CD4-positive, CD25-positive, alpha-beta regulatory T cell (primary cell): ENCODE measurements around the gene ACER3. TPM values are rescaled to one million over a fixed set of nuclear protein-coding genes. Genes with fewer than 3 reads are reported as not detected.

Experiments used
- ATAC-seq, 2 donors: fragments of 150-1000 bp; cut with Tn5 transposase; one replicate each; pipeline ENCODE4 v1.10.0; 2021; ENCODE audit warnings: low read depth in 2 of 2, moderate number of reproducible peaks in 2 of 2, moderate library complexity in 1 of 2
- DNase-seq, 3 donors: peaks; one replicate each; pipeline versions ENCODE4 v3.0.0 to v3.0.0-alpha.2; 2012 to 2022; ENCODE audit warnings: mixed read lengths in 1 of 3
- H3K27ac ChIP-seq: one replicate; pipeline ENCODE4 v1.7.0; 2013; ENCODE audit warnings: mild to moderate bottlenecking, low read length; ENCODE audit not compliant: insufficient read depth, poor library complexity, severe bottlenecking
- H3K27me3 ChIP-seq: one replicate; pipeline ENCODE4 v1.7.0; 2013; ENCODE audit warnings: low read length; ENCODE audit not compliant: control insufficient read depth, insufficient read depth
- H3K36me3 ChIP-seq: one replicate; pipeline ENCODE4 v1.7.0; 2013; ENCODE audit warnings: mild to moderate bottlenecking, low read length, moderate library complexity; ENCODE audit not compliant: control insufficient read depth, insufficient read depth
- H3K4me1 ChIP-seq: 2 replicates; pipeline ENCODE4 v1.7.0; 2013; ENCODE audit warnings: mild to moderate bottlenecking, low read length; ENCODE audit not compliant: insufficient read depth, control insufficient read depth, poor library complexity, severe bottlenecking
- H3K4me3 ChIP-seq: one replicate; pipeline ENCODE4 v1.7.0; 2013; ENCODE audit warnings: low read depth, mild to moderate bottlenecking, low read length, moderate library complexity
- H3K9me3 ChIP-seq, 2 experiments: 1 replicate in 1 of 2; 2 replicates in 1 of 2; pipeline ENCODE4 v1.7.0; 2013; ENCODE audit warnings: low read length in 2 of 2, mild to moderate bottlenecking in 1 of 2, moderate library complexity in 1 of 2; ENCODE audit not compliant: control insufficient read depth in 2 of 2
- H3K27ac Mint-ChIP-seq, 3 donors: one replicate each; pipeline ENCODE4 v1.8.0; 2020 to 2022; ENCODE audit warnings: mild to moderate bottlenecking in 3 of 3, mixed read lengths in 3 of 3, moderate library complexity in 2 of 3
- H3K27me3 Mint-ChIP-seq: one replicate; pipeline ENCODE4 v1.8.0; 2022; ENCODE audit warnings: mild to moderate bottlenecking, mixed read lengths
- H3K36me3 Mint-ChIP-seq: one replicate; pipeline ENCODE4 v1.8.0; 2020; ENCODE audit warnings: mixed read lengths
- H3K4me1 Mint-ChIP-seq, 4 donors: one replicate each; pipeline ENCODE4 v1.8.0; 2020 to 2022; ENCODE audit warnings: mixed read lengths in 4 of 4, mild to moderate bottlenecking in 1 of 4
- H3K4me3 Mint-ChIP-seq, 4 donors: one replicate each; pipeline ENCODE4 v1.8.0; 2020 to 2022; ENCODE audit warnings: mild to moderate bottlenecking in 4 of 4, mixed read lengths in 4 of 4, moderate library complexity in 3 of 4
- H3K9me3 Mint-ChIP-seq, 7 donors: one replicate each; pipeline ENCODE4 v1.8.0; 2020 to 2022; ENCODE audit warnings: mixed read lengths in 7 of 7, mild to moderate bottlenecking in 3 of 7, moderate library complexity in 2 of 7
- polyA plus RNA-seq, 4 donors: library from polyadenylated mRNA; unstranded; fragments of 300-500 nt; fragmentation: Illumina TruSeq; gene quantifications; one replicate each; pipeline ENCODE4 v1.2.3, GENCODE V29; 2021
- total RNA-seq: library from RNA; stranded (reverse); gene quantifications from one replicate; pipeline ENCODE4 v1.2.3, GENCODE V29; 2022

ACER3 gene
- total and polyA plus RNA-seq, 5 donors from 2014 or later, result 2.6 to 11.8 (median 4.4) TPM

GRCh38 chr11:76974179-76974891, 113.6 kb downstream of the ACER3 start:
- no peak overlapping the region for H3K4me3 Mint-ChIP-seq
- H3K4me1 ChIP-seq, result no peaks in the 10 kb centered on the region
- H3K4me1 Mint-ChIP-seq, result no peaks in the 10 kb centered on the region

GRCh38 chr11:76975513-76975912, 114.8 kb downstream of the ACER3 start:
- H3K9me3 Mint-ChIP-seq, result peaks cover 2 to 22% (median 4%) of the 10 kb centered on the region in 7 donors
- Histone ChIP-seq H3K4me3 (no peak overlapping the region), H3K36me3 (no peaks in the 10 kb centered on the region)

More at GRCh38 chr11:76974179-76974891, 113.6 kb downstream of the ACER3 start:
- DNase-seq (no peak), ATAC-seq (no peak)
- Mint-ChIP-seq H3K36me3 (peaks cover 26% of the 10 kb centered on the region), H3K9me3 (peaks cover 2 to 22% (median 5%) of the 10 kb centered on the region in 7 donors), H3K27ac (no peak overlapping the region), H3K27me3 (no peaks in the 10 kb centered on the region)
- H3K4me3 ChIP-seq, result no peak overlapping the region
- no peak overlapping the region for H3K27ac ChIP-seq
- H3K36me3 ChIP-seq, result no peaks in the 10 kb centered on the region
- H3K9me3 ChIP-seq, result peaks cover 3 to 10% of the 10 kb centered on the region in 2 experiments
- H3K27me3 ChIP-seq, result no peaks in the 10 kb centered on the region

DNA sequence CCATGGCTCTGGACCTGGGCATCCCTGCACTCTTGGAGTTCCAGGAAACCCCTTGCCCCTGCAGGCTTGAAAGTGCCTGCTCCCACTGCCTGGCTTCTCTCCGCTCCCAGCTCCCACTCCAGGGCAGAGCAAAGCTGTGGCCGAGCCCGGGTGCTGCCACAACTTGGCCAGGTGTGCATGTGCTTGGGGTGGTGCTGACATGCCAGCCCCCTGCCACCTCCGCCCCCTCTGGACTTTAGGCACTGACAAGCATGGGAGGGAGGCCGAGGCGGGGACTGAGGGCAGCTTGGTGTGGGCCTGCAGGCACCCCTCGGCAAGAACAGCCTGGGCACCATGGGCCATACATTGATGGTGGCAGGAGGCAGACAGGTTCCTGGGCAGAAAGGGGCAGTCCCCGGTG, 117.1 kb downstream of the ACER3 start:
- Mint-ChIP-seq H3K9me3 (peaks cover 0 to 6% (median 0%) of the 10 kb centered on the region in 7 donors), H3K4me1 (no peaks in the 10 kb centered on the region), H3K27ac (no peak overlapping the region), H3K36me3 (peaks cover 17% of the 10 kb centered on the region), H3K27me3 (no peaks in the 10 kb centered on the region), H3K4me3 (no peak overlapping the region)
- ATAC-seq (no peak), DNase-seq (no peak)
- H3K27ac ChIP-seq, result no peak overlapping the region
- no peaks in the 10 kb centered on the region for H3K36me3 ChIP-seq
- no peaks in the 10 kb centered on the region for H3K4me1 ChIP-seq
- H3K4me3 ChIP-seq, result no peak overlapping the region
- H3K27me3 ChIP-seq, result no peaks in the 10 kb centered on the region
- peaks cover 0 to 10% of the 10 kb centered on the region in 2 experiments for H3K9me3 ChIP-seq

More at GRCh38 chr11:76975513-76975912, 114.8 kb downstream of the ACER3 start:
- ATAC-seq (no peak), DNase-seq (no peak)
- Histone ChIP-seq H3K27ac (no peak overlapping the region), H3K4me1 (no peaks in the 10 kb centered on the region), H3K27me3 (no peaks in the 10 kb centered on the region), H3K9me3 (peaks cover 3 to 10% of the 10 kb centered on the region in 2 experiments)
- Mint-ChIP-seq H3K27me3 (no peaks in the 10 kb centered on the region), H3K36me3 (peaks cover 26% of the 10 kb centered on the region), H3K4me3 (no peak overlapping the region), H3K4me1 (no peaks in the 10 kb centered on the region), H3K27ac (no peak overlapping the region)

GRCh38 chr11:76978239-76978638, 117.5 kb downstream of the ACER3 start:
- H3K27me3 ChIP-seq, result no peaks in the 10 kb centered on the region
- no peak overlapping the region for H3K4me3 ChIP-seq
- Mint-ChIP-seq H3K27me3 (no peaks in the 10 kb centered on the region), H3K4me3 (no peak overlapping the region), H3K9me3 (peaks cover 0 to 6% (median 0%) of the 10 kb centered on the region in 7 donors), H3K27ac (no peak overlapping the region), H3K4me1 (no peaks in the 10 kb centered on the region), H3K36me3 (peaks cover 17% of the 10 kb centered on the region)
- ATAC-seq (no peak), DNase-seq (no peak)
- no peaks in the 10 kb centered on the region for H3K36me3 ChIP-seq
- H3K9me3 ChIP-seq, result peaks cover 0 to 10% of the 10 kb centered on the region in 2 experiments
- no peaks in the 10 kb centered on the region for H3K4me1 ChIP-seq
- no peak overlapping the region for H3K27ac ChIP-seq

- Histone ChIP-seq H3K36me3 (no peaks in the 10 kb centered on the region), H3K27me3 (no peaks in the 10 kb centered on the region), H3K27ac (no peak overlapping the region), H3K4me3 (no peak overlapping the region), H3K4me1 (no peaks in the 10 kb centered on the region), H3K9me3 (peaks cover 0 to 10% of the 10 kb centered on the region in 2 experiments)
- Mint-ChIP-seq H3K4me3 (no peak overlapping the region), H3K27me3 (no peaks in the 10 kb centered on the region), H3K9me3 (peaks cover 0 to 6% (median 0%) of the 10 kb centered on the region in 7 donors), H3K36me3 (peaks cover 17% of the 10 kb centered on the region), H3K4me1 (no peaks in the 10 kb centered on the region), H3K27ac (no peak overlapping the region)
- DNase-seq (no peak), ATAC-seq (no peak)
Measured at GRCh38 chr11:76978818-76979217, 118.1 kb downstream of the ACER3 start.

DNA sequence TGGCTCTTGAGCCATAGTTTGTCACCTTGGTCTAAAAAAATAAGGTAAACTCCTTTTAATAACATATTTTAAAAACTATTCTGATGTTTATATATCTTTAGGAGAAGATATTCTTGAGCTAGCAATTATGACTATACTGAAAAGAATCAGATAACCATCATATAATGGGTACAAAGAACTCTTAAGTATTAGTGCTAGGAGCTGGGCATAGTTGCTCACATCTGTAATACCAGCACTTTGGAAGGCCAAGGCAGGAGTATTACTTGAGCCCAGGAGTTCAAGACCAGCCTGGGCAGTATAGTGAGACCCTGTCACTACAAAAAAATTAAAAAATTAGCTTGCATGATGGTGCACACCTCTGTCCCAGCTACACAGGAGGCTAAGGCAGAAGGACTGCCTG, 119.5 kb downstream of the ACER3 start:
- DNase-seq (no peak), ATAC-seq (no peak)
- Histone ChIP-seq H3K4me3 (no peak overlapping the region), H3K27me3 (no peaks in the 10 kb centered on the region), H3K4me1 (no peaks in the 10 kb centered on the region), H3K9me3 (peaks cover 0 to 10% of the 10 kb centered on the region in 2 experiments), H3K36me3 (no peaks in the 10 kb centered on the region), H3K27ac (no peak overlapping the region)
- H3K27ac Mint-ChIP-seq, result no peak overlapping the region
- H3K27me3 Mint-ChIP-seq, result no peaks in the 10 kb centered on the region
- no peaks in the 10 kb centered on the region for H3K4me1 Mint-ChIP-seq
- H3K4me3 Mint-ChIP-seq, result no peak overlapping the region
- peaks cover 16% of the 10 kb centered on the region for H3K36me3 Mint-ChIP-seq
- H3K9me3 Mint-ChIP-seq, result peaks cover 0 to 6% (median 1%) of the 10 kb centered on the region in 7 donors

DNA sequence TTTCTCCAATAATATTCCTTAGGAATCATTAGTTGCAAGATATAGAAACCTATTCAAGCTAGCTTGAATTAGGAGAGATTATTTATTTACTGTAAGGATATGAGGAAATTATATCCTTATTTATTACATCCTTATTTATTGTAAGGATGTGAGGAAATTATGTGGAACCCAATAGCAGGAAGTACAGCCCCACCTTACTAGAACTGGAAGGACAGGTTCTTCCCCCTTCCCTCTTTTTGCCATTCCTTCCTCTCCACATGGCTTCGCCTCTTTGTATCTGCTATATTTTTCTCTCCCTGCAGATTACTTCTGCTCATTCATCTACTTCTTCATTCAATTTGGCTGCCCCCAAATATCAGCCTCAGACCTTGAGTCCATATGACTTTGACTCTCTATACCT, 124.0 kb downstream of the ACER3 start:
- peaks cover 0 to 1% (median 0%) of the 10 kb centered on the region in 7 donors for H3K9me3 Mint-ChIP-seq
- H3K27me3 Mint-ChIP-seq, result no peaks in the 10 kb centered on the region
- Histone ChIP-seq H3K4me1 (no peaks in the 10 kb centered on the region), H3K27ac (no peak overlapping the region), H3K27me3 (no peaks in the 10 kb centered on the region), H3K9me3 (no peaks in the 10 kb centered on the region), H3K36me3 (no peaks in the 10 kb centered on the region), H3K4me3 (no peak overlapping the region)
- no peak overlapping the region for H3K4me3 Mint-ChIP-seq
- H3K36me3 Mint-ChIP-seq, result peaks cover 8% of the 10 kb centered on the region
- no peaks in the 10 kb centered on the region for H3K4me1 Mint-ChIP-seq
- ATAC-seq, result no peak
- DNase-seq, result no peak
- H3K27ac Mint-ChIP-seq, result no peak overlapping the region

DNA sequence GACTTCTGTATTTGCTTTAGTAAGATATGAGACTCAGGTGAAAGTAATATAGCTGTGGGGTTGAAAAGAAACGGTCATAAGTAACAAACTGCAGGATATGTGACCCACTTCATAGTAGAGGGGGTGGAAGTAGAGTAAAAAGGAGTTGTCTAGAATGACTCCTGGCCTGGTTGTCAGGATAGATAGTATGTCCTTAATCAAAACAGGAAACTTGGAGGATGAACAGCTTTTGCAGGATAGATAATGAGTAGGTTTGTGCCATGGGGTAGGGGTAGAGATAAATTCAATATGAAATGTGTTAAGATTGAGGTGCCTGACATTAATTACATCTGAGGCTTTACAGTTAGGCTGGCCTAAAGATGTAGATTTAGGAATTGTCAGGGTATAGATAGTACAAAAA, 126.5 kb downstream of the ACER3 start:
- H3K27me3 Mint-ChIP-seq, result no peaks in the 10 kb centered on the region
- H3K27ac ChIP-seq, result no peak overlapping the region
- H3K36me3 Mint-ChIP-seq, result peaks cover 8% of the 10 kb centered on the region
- no peak overlapping the region for H3K4me3 ChIP-seq
- no peak overlapping the region for H3K4me3 Mint-ChIP-seq
- H3K9me3 Mint-ChIP-seq, result peaks cover 0 to 1% (median 0%) of the 10 kb centered on the region in 7 donors
- H3K9me3 ChIP-seq, result no peaks in the 10 kb centered on the region
- ATAC-seq (no peak), DNase-seq (no peak)
- H3K4me1 Mint-ChIP-seq, result no peaks in the 10 kb centered on the region
- no peaks in the 10 kb centered on the region for H3K36me3 ChIP-seq
- no peaks in the 10 kb centered on the region for H3K4me1 ChIP-seq
- H3K27me3 ChIP-seq, result no peaks in the 10 kb centered on the region
- H3K27ac Mint-ChIP-seq, result no peak overlapping the region
